GM21723 (cell line): ENCODE measurements around the gene COPS9.

Experiments
- ATAC-seq: cut with Tn5 transposase; IDR thresholded peaks from one replicate; pipeline ENCODE4 v1.9.1; 2021; ENCODE audit warnings: mild to moderate bottlenecking, moderate library complexity; ENCODE audit not compliant: unreplicated experiment

The COPS9 gene

DNA sequence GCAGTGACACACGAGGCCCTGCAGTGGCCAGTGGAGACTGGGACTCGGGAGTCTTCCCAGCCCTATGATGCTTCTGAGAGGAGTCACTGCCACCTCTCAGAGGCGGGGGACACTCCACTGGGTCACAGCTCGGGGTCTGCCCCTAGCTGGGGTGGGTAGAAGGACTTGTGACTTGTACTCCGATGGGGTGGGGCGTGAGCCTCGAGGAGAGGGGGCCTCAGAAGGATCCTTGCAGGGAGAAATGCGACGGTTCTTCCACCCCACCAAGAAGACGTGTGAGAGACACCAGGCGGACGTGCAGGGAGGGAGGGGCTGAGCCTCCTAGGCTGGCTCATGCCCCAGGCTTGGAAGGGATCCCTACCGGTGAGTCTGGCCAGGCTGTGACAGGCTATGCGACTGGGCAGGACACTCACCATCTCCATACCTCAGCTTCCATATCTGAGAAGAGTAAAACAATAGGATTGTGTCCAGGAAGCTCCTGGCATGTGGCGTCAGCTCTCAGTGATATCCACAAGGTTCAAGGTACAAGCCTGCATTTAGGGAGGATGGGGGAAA, 15.4 kb upstream of the COPS9 start:
- no peak for ATAC-seq

DNA sequence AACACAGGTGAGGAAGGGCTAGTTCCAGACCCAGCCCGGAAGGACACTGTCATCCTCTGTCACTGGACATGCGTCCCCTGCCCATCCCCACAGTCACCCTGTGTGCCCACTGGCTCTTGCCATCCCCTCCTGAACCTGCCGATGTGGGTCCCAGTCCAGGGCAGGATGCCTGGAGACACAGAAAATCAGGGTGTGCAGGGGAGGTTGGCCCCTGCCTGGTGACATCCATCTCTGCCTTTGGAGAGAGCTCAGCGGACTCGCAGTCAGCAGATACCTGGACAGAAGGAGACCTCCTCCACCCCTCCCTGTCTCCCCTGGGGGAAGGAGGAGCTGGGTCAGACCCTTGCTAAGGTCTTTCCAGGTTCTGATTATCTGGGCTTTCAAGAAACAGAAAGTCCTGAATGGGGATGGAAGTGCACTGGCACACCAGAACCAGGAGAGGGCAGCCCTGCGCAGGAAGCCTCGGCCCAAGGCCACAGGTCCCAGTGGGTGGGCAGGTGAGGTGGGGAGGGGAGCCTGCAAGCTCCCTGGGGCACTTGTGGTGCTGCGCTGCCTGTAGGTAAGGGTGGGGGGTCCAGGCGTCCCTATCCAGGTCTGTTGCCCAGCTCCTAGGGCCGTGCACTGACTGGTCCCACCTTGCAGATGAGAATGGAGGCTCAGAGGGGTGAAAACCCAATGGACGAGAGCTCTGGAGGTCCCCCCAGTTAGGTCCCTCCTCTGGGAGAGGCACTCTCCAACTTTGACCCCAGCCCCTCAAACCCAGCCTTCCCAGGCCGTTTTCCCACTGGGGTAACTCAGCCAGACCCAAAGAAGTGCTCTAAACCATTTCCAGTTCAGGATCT, 14.1 kb upstream of the COPS9 start:
- no peak for ATAC-seq

- no peak for ATAC-seq
Measured at GRCh38 chr2:240147911-240148587, 11.9 kb upstream of the COPS9 start.

- no peak for ATAC-seq
Measured at GRCh38 chr2:240147382-240147781, 11.3 kb upstream of the COPS9 start.

DNA sequence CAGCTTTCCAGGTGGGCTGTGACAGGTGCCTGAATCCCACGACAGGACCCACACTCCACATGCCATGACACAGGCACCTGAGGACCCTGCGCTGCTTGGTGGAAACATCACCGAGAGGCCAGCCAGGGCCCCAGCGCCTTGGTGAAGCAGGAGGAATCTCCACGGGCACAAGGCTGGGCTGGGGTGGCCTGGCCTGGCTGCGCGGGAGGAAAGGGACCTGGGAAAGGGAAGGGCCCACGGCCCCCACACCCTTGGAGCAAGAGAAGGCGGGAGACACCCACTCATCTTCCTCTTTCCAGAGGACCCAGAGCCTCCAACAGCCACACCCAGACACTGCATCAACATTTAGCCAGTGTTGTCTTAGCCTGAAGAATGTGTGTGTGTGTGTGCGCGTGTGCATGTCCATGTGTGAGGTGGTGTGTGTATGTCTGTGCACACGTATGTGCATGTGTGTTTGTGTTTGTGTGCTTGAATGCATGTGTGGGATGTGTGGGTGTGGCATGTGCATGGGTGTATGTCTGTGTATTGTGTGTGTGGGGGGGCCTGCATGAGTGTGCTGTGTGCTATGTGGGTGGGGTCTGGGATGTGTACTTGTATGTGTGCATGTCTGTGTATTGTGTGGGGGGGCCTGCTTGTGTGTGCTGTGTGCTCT, 10.6 kb upstream of the COPS9 start:
- ATAC-seq, result no peak

GRCh38 chr2:240146141-240146561, 10.0 kb upstream of the COPS9 start:
- ATAC-seq, result no peak

DNA sequence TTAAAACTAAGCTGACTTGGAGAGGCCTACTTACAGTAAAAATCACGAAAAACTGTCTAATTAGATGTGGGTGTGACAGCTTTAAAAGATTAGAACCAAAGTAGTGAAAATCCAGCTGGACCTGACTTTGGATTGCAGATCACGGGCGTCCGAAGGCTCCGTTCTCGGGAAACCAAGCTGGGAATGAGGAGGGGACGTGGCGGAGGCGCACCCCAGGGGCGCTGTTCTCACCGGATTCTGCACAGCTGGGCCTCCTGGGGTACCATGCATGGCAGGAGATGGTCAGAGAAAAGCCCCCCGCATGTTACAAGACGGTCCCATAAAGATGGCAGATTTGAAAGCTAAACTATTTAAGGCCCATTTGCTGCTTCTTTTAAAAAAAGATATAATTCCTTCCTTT, 9.4 kb upstream of the COPS9 start:
- ATAC-seq, result no peak

GRCh38 chr2:240144649-240145261, 8.7 kb upstream of the COPS9 start:
- ATAC-seq, result no peak

DNA sequence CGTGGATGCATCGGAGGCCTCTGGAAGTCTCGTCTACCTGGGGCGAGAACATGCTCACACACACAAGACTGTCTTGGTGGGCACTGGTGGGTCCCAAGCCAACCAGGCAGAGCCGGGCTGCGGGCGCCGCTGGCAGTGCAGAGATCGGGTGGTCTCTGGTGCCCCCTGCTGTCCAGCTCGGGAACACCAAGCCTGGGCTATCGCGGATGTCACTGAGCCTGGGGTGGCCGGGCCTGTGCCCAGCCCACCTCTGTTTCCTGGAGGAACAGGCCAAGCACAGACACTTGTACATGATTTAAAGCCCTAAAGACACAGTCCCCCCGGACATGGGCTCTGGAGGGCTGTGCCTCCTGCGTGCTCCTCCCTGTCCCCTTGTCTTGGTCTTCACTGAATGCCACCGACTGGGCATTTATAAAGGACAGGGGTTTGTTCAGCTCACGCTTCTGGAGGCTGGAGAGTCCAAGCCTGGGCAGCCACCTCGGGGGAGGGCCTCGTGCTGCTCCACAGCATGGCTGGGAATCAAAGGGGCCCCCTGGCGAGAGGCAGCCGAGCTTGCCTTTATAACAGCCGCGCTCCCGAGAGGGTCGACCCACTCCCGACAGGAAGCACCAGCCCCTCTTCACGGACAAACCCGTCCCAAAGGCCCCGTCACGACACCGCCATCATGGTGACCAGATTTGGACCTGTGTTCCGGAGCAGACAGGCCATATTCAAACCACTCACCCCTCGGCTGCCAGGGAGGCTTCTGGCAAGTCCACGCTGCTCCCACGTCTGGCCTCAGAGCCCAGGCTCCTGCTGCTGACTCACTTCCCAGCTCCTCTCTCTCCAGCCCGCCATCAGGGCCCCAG, 7.9 kb upstream of the COPS9 start:
- ATAC-seq, result no peak

DNA sequence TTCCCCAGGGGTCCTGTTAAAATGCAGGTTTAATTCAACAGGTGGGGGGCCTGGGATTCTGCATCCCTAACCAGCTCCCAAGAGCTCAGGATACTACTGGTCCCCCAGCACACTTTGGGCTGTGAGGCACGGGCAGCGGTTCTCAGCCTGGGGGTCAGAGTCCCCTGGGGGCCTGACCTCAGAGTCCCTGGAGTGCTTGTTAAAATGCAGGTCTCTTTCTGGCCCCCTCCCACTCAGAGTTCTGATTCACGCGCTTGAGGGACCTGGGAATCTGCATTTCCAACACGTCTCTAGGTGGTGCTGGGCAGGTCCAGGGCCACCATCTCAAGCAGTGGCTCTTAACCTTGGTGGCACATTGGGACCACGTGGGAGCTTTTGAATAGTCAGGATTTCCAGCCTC, 7.2 kb upstream of the COPS9 start:
- no peak for ATAC-seq

DNA sequence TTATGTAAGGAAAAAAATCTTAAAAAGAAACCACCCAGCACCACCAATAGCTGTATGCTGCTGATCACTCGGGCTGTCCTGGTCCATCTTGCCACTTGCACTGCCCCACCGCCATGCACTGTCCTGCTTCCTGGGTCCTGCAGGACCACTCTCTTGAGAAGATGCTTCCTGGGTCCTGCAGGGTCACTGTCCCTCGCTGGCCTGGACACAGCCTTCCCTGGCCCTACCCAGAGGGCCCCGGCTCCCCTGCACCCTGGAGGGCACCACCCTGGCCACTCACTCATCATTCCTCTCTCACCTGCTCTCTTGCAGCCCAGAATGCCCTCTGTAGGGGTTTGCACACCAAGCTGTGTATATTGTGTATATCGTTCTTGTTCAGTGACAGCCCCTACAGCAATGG, 6.8 kb upstream of the COPS9 start:
- no peak for ATAC-seq

- no peak for ATAC-seq
Measured at GRCh38 chr2:240142256-240142775, 6.2 kb upstream of the COPS9 start.

DNA sequence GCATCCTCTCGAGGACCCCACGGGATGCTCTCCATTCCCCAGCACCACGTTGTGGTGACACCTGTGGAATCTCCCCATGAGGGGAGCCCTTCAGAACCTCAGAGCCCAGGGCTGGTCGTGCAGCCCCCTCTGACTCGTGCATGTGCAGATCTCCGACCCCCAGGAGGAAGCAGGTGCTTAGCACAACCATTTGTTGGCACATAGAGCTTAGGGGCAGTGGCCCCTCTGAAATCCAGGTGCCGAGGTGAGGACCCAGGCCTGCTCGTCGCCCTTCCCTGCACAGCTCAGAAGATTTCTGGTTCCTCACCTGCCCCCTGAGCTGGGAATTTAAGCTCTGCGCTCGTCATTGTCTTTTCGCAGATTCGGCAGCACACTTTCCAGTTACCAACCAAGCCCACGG, 5.6 kb upstream of the COPS9 start:
- no peak for ATAC-seq

- no peak for ATAC-seq
Measured at GRCh38 chr2:240140920-240141319, 4.8 kb upstream of the COPS9 start.

DNA sequence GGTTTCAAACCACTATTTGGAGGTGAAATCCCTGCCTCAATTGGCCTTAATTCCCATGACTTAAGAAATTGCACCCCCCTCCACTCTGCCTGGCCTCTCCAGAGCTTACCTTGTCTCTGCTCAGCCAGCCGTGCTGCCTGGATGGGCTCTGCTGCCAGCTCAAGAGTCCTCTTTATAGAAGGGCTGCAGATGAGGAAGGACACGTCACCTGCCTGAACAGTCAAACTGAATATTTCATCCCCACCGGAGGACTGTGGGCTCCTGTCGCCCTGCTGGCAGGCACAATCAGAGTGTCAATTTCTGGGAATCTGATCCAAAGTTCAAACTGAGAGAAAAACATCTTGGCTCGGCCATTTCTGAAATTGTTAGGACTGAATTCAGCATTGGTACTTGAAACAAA, 4.4 kb upstream of the COPS9 start, which contains the start of gene OTOS:
Gene OTOS (minus strand): TSS at position 148 of the 400 bp plus-strand sequence. CDS start 332 bp downstream, outside the sequence.
- no peak for ATAC-seq

DNA sequence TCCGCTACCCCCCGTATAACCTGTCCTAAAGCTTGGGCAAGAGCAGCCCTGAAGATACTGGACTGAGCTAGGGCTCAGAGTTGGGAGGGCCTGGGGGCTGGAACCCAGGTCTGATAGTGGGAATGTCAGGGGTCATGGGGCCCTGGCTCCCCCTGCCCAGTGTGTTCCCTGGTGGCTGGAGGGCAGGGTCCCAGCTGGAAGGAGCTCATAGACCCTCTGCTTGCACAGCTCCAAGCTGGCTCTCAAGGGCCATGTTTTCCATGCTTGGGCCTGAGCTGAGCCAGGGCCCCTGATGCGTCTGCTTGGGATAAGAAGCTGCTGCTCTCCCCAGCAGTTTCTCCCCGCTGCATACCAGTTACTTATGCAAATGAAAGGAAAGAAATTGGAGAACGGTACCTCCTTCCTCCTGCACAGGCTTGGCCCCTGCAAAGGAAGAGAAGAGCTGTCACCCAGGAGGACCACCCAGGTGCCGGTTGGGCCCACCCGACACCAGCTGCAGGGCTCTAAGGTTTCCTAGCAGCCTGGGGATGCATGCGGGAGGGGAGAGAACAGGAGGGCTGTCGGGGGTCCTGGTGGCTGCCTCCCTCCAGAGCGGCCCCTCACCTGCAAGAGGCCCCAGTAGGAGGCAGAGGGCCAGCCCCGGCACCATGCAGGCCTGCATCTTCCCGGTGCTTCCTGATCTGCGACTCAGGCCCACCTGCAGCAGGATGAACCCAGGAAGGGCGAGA, 3.7 kb upstream of the COPS9 start:
- no peak for ATAC-seq

DNA sequence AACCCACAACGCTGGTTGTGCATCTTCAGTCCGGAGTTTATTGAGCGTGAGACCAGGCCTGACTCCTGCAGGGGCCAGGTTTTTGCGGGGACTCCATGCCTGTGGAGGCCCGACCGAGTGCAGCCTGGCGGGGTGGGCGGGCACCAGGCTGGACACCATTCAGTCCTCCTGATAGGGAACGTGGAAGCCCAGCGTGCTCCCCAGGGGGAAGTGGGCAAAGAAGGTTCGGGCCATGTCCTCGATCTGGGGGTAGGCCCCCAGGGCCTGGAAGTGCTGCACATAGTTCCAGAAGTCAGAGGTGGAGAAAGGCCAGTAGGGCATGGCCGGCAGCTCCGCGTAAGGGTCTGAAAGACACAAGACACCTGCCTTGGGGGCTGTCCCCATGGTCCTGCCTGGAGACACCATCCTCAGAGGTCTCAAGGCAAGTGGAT, 2.9 kb upstream of the COPS9 start:
- no peak for ATAC-seq

- ATAC-seq, result no peak
Measured at GRCh38 chr2:240138254-240138984, 2.3 kb upstream of the COPS9 start.
